Cardiac septum (tissue), 1 donor: ENCODE measurements around the gene APC2. TPM values are rescaled to one million over a fixed set of nuclear protein-coding genes. Genes with fewer than 3 reads are reported as not detected.

Experiments used
- DNase-seq: peaks from one replicate; pipeline ENCODE4 v3.0.0-alpha.2; 2020; ENCODE audit warnings: low spot score
- intact Hi-C: fragments of 100-400 bp; cut with DNase I; formaldehyde crosslinking; loops from one replicate; pipeline ENCODE4 v1.14.0; 2022
- total RNA-seq: library from RNA; stranded (reverse); fragmentation: NEBNext Ultra II Directional; extraction: Animal tissue kit (Norgen Biotek cat#: 25700); gene quantifications from one replicate; pipeline ENCODE4 v1.2.1, GENCODE V29; 2021
- donor health status: DM: no; HTN: no; CAD: no.

The APC2 gene
- total RNA-seq, 1 donor from 2014 or later, result 0.08 TPM

DNA sequence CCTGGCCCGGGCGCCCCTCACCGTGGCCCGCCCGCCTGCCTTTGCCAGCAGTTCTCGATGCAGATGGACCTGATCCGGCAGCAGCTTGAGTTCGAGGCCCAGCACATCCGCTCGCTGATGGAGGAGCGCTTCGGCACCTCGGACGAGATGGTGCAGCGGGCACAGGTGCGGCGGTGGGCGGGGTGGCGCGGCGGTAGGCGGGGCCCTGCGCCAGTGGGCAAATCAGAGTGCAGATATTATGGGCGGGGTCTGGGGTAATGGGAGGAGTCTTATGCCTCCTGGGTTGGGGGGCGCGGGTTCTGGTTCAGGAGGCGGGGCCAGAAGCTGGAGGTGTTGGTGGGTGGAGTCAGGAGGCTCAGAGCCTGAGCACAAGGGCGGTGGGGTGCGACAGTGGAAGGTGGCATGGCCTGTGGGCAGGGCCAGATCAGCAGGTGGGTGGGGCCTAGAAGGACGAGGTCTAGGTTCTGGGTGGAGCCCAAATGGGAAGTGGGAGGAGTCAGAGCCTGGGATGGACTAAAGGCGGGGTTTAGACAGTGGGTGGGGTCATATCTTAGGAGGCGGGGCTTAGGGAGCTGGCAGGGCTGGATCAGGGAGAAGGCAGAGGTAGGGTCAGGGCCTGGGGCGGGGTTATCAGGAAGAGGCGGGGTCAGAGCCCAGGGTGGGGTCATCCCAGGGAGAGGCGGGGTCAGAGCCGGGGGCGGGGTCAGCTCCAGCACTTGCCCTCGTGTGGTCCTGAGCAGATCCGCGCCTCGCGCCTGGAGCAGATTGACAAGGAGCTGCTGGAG lies 5.6 kb downstream of the APC2 start:
- no peak for DNase-seq
- intact Hi-C loops, result no loop called here

DNA sequence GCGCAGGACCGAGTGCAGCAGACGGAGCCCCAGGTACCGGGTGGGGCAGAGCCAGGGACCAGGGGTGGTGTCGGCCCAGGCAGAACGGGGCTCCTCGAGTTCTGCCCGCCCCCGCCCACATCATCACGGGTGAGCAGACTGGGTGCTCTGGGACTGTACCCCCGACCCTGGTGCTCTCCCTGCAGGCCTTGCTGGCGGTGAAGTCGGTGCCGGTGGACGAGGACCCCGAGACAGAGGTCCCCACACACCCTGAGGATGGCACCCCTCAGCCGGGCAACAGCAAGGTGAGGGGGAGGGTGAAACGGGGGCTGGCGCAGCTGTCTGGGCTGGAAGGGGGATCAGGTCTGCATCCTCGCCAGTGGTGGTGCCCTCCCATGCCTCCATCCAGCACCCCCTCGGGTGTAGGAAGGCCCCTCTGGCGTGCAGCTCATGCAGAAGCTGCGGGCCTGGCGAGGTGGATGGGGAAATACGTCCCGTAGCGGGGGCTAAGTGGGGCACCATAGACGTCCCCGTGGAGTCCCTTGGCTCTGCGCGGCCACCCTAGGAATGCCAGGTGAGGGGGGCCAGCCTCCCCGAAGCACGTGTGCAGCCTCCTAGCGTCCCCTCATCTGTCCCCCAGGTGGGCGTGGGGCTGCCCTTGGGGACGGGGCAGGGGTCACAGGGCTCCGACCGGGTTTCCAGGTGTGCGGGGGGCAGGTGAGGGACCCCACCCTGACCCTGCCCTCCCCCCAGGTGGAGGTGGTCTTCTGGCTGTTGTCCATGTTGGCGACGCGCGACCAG lies 6.4 kb downstream of the APC2 start:
- DNase-seq, result no peak
- intact Hi-C loops, result no loop called here

DNA sequence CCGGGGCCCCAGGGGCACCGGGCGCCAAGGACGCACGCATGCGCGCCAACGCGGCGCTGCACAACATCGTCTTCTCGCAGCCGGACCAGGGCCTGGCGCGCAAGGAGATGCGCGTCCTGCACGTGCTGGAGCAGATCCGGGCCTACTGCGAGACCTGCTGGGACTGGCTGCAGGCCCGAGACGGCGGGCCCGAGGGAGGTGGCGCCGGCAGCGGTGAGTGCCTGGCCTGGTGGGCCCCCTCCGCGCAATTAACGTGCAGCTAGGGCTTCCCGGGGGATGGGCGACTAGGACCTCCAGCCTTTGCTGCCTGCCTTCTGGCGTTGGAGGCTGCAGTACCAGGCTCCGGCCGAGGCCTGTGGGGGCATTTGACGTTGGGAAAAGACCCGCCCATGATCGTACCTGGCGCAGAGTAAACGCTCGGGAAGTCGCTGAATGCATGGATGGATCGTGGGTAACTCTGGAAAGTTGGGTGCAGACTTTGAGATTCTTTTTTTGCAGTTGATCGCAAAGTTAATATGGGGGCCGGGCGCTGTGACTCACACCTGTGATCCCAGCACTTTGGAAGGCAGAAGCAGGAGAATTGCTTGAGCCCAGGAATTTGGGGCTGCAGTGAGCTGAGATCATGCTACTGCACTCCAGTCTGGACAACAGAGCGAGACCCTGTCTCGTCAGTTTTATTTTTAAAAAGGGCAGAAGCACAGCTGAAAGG lies 7.3 kb downstream of the APC2 start:
- intact Hi-C loops, result no loop called here
- DNase-seq, result no peak

DNA sequence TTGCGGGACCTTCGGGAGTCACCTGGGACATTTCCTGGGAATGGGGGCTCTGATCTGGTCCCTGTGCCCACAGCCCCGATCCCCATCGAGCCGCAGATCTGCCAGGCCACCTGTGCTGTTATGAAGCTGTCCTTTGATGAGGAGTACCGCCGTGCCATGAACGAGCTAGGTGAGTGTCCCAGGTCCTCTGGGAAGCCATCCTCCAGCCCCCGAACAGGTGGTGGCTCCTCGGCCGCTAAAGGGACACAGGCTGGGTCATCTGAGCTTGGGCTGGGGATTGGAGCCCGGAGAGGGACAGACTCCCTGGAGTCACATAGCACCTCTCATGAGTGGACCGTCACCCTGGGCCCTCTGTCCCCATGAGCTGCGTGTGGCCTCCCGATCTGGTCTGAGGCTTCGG lies 8.0 kb downstream of the APC2 start:
- DNase-seq, result no peak
- intact Hi-C loops, result no loop called here

DNA sequence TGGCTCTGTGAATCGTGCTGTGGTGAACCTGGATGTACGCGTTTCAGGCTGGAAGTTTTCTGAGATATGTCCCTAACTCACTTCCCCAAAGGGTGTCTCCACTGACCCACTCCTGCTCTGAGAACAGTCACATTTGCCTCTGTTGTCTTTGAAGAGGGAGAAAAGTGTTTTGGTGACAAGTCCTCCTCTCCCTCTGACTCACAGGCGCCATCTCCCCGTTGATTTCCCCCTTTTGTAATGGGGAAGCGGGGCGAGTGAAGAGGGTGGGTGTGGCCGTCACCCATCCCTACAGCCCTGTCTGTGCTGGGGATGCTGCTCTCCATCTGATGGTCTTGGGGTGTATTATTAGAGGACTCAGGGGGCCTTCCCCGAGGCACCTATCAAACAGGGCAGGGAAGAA lies 9.6 kb downstream of the APC2 start:
- intact Hi-C loops, result no loop called here
- DNase-seq, result no peak

DNA sequence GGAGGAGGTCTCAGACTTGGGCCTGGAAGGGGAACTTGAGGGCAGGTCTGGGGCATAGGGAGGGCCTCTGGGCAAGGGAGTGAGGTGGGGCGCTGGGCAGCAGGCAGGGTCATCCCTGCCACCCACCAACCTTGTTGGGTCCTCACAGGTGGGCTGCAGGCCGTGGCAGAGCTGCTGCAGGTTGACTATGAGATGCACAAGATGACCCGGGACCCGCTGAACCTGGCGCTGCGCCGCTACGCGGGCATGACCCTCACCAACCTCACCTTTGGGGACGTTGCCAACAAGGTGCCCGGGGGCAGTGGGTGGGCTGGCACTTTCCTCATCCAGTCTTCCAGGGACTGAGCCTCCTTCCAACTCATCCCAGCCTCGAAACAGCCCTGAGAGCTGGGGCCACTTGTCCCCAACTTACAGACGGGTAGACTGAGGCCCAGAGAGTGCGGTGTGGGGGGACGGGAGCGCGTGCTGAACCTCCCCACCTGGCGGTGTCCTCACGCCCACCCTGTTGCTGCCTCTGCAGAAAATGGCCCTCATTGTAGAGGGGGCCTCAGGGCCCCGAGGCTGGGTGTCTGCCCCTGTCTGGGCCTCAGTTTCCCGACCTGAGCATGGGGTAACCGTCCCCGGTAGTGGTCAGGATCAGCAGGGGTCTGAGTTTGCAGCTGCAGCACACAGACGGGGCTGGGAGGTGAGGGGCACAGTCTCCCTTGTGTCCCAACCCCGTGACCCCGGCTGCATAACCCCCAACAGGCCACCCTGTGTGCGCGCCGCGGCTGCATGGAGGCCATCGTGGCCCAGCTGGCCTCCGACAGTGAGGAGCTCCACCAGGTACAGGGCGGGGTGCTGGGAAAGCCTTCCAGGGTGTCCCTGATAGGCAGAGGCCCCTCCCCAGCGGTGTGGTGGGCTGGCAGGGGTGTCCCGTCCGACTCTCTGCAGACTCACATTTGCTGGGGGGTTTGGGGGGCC lies 10.4 kb downstream of the APC2 start:
- DNase-seq, result no peak
- intact Hi-C loops, result no loop called here

DNA sequence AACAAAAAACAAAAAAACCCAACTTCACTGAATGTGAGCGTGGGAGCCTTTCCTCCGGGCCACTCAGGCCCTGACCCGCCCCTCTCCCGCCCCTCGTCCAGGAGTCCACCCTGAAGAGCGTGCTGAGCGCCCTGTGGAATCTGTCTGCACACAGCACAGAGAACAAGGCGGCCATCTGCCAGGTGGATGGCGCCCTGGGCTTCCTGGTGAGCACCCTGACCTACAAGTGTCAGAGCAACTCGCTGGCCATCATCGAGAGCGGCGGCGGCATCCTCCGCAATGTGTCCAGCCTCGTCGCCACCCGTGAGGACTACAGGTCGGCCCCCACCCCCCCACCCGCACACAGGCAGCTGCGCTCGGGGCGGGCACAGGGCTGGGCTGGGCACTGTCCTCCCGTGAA lies 11.9 kb downstream of the APC2 start:
- intact Hi-C loops, result no loop called here
- no peak for DNase-seq

DNA sequence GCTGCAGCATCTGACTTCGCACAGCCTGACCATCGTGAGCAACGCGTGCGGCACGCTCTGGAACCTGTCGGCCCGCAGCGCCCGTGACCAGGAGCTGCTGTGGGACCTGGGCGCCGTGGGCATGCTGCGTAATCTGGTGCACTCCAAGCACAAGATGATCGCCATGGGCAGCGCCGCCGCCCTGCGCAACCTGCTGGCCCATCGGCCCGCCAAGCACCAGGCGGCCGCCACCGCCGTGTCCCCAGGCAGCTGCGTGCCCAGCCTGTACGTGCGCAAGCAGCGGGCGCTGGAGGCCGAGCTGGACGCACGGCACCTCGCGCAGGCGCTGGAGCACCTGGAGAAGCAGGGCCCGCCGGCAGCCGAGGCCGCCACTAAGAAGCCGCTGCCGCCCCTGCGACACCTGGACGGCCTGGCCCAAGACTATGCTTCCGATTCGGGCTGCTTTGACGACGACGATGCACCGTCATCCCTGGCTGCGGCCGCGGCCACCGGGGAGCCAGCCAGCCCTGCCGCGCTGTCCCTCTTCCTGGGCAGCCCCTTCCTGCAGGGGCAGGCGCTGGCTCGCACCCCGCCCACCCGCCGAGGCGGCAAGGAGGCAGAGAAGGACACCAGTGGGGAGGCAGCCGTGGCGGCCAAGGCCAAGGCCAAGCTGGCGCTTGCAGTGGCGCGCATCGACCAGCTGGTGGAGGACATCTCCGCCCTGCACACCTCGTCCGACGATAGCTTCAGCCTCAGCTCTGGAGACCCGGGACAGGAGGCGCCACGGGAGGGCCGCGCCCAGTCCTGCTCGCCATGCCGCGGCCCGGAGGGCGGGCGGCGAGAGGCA lies 15.5 kb downstream of the APC2 start:
- intact Hi-C loops, result no loop called here
- DNase-seq, result no peak

DNA sequence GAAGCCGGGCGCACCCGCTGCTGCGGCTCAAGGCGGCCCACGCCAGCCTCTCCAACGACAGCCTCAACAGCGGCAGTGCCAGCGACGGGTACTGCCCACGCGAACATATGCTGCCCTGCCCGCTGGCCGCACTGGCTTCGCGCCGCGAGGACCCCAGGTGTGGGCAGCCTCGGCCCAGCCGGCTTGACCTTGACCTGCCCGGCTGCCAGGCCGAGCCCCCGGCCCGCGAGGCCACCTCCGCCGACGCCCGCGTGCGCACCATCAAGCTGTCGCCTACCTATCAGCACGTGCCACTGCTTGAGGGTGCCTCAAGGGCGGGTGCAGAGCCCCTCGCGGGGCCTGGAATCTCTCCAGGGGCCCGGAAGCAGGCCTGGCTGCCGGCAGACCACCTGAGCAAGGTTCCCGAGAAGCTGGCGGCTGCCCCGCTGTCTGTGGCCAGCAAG lies 16.1 kb downstream of the APC2 start:
- intact Hi-C loops, result no loop called here
- no peak for DNase-seq

DNA sequence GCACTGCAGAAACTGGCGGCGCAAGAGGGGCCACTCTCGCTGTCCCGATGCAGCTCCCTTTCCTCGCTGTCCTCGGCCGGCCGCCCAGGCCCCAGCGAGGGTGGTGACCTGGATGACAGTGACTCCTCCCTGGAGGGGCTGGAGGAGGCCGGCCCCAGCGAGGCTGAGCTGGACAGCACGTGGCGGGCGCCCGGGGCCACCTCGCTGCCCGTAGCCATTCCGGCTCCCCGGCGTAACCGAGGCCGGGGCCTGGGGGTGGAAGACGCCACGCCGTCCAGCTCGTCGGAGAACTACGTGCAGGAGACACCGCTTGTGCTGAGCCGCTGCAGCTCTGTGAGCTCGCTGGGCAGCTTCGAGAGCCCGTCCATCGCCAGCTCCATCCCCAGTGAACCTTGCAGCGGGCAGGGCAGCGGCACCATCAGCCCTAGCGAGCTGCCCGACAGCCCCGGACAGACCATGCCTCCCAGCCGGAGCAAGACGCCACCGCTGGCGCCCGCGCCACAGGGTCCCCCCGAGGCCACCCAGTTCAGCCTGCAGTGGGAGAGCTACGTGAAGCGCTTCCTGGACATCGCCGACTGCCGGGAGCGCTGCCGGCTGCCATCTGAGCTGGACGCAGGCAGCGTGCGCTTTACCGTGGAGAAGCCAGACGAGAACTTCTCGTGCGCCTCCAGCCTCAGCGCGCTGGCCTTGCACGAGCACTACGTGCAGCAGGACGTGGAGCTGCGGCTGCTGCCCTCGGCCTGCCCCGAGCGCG lies 16.7 kb downstream of the APC2 start:
- intact Hi-C loops, result no loop called here
- no peak for DNase-seq

DNA sequence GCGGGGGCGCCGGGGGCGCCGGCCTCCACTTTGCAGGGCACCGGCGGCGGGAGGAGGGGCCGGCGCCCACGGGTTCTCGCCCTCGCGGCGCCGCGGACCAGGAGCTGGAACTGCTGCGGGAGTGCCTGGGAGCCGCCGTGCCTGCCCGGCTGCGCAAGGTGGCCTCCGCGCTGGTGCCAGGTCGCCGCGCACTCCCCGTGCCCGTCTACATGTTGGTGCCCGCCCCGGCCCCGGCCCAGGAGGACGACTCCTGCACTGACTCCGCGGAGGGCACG lies 17.2 kb downstream of the APC2 start:
- no peak for DNase-seq
- intact Hi-C loops, result no loop called here

DNA sequence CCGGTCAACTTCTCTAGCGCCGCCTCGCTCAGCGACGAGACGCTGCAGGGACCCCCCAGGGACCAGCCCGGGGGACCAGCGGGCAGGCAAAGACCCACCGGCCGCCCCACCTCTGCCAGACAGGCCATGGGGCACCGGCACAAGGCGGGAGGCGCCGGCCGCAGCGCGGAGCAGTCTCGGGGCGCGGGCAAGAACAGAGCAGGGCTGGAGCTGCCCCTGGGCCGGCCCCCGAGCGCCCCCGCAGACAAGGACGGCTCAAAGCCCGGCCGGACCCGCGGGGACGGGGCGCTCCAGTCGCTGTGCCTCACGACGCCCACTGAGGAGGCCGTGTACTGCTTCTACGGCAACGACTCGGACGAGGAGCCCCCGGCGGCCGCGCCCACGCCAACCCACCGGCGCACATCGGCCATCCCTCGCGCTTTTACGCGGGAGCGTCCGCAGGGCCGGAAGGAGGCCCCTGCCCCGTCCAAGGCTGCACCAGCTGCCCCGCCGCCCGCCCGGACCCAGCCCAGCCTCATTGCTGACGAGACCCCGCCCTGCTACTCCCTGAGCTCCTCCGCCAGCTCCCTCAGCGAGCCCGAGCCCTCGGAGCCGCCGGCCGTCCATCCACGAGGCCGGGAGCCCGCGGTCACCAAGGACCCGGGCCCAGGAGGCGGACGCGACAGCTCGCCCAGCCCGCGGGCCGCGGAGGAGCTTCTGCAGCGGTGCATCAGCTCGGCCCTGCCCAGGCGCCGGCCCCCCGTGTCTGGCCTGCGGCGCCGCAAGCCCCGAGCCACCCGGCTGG lies 17.8 kb downstream of the APC2 start:
- intact Hi-C loops, result no loop called here
- DNase-seq, result no peak

DNA sequence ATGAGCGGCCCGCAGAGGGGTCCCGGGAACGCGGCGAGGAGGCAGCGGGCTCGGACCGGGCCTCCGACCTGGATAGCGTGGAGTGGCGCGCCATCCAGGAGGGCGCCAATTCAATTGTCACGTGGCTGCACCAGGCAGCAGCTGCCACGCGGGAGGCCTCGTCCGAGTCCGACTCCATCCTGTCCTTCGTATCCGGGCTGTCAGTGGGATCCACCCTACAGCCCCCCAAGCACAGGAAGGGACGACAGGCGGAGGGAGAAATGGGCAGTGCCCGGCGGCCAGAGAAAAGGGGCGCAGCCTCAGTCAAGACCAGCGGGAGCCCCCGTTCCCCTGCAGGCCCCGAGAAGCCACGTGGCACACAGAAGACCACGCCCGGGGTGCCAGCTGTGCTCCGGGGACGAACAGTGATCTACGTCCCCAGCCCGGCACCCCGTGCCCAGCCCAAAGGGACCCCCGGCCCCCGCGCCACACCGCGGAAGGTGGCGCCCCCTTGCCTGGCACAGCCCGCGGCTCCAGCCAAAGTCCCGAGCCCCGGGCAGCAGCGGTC lies 18.4 kb downstream of the APC2 start:
- intact Hi-C loops, result no loop called here

DNA sequence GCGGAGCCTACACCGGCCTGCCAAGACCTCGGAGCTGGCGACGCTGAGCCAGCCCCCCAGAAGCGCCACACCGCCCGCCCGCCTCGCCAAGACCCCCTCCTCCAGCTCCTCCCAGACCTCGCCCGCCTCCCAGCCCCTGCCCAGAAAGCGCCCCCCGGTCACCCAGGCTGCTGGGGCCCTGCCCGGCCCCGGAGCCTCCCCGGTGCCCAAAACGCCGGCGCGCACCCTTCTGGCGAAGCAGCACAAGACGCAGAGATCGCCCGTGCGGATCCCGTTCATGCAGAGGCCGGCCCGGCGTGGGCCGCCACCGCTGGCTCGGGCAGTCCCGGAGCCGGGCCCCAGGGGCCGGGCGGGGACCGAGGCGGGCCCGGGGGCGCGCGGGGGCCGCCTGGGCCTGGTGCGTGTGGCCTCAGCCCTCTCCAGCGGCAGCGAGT lies 18.9 kb downstream of the APC2 start:
- DNase-seq, result no peak
- intact Hi-C loops, result no loop called here

More for the DNA sequence above, 18.4 kb downstream of the APC2 start:
- no peak for DNase-seq

DNA sequence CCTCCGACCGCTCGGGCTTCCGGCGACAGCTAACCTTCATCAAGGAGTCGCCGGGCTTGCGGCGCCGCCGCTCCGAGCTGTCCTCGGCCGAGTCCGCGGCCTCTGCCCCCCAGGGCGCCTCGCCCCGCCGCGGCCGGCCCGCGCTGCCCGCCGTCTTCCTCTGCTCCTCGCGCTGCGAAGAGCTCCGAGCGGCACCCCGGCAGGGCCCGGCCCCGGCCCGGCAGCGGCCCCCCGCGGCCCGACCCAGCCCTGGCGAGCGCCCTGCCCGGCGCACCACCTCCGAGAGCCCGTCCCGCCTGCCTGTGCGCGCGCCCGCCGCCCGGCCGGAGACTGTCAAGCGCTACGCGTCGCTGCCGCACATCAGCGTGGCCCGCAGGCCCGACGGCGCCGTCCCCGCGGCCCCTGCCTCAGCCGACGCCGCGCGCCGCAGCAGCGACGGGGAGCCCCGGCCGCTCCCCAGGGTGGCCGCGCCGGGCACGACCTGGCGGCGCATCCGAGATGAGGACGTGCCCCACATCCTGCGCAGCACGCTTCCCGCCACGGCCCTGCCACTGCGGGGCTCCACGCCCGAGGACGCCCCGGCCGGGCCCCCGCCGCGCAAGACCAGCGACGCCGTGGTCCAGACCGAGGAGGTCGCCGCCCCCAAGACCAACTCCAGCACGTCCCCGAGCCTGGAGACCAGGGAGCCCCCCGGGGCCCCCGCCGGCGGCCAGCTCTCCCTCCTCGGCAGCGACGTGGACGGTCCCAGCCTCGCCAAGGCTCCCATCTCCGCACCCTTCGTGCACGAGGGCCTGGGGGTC lies 19.5 kb downstream of the APC2 start:
- no peak for DNase-seq

DNA sequence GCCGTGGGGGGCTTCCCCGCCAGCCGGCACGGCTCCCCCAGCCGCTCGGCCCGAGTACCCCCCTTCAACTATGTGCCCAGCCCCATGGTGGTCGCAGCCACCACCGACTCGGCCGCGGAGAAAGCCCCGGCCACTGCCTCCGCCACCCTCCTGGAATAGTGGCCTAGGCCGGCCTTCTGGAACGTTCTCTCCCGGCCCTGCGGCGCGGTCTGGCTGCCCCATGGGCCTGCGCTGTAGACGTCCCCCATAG lies 20.1 kb downstream of the APC2 start:
- intact Hi-C loops, result no loop called here
- no peak for DNase-seq

More for the DNA sequence above, 19.5 kb downstream of the APC2 start:
- intact Hi-C loops, result no loop called here
